Endothelial cell of umbilical vein (primary cell): ENCODE measurements around the gene WDR4.

Source experiments
- CTCF ChIP-seq, 2 donors: IDR thresholded peaks; 1 replicate in 1 of 2; 2 replicates in 1 of 2; pipeline ENCODE4 v1.5.1; 2011; ENCODE audit warnings: low read length in 2 of 2, mild to moderate bottlenecking in 2 of 2, moderate library complexity in 2 of 2, control low read depth in 1 of 2, inconsistent platforms in 1 of 2, low read depth in 1 of 2; ENCODE audit not compliant: insufficient read depth in 1 of 2; ENCODE audit errors: extremely low read depth in 1 of 2
- EZH2 ChIP-seq: IDR thresholded peaks from 2 replicates; pipeline ENCODE4 v1.6.1; 2012; ENCODE audit warnings: borderline replicate concordance, low read depth, mild to moderate bottlenecking, moderate library complexity, low read length, inconsistent platforms; ENCODE audit not compliant: severe bottlenecking
- FOS ChIP-seq: IDR thresholded peaks from 2 replicates; pipeline ENCODE4 v1.6.1; 2011; ENCODE audit warnings: mild to moderate bottlenecking, low read length, moderate library complexity, borderline replicate concordance; ENCODE audit not compliant: insufficient read depth
- GATA2 ChIP-seq: IDR thresholded peaks from 2 replicates; pipeline ENCODE4 v1.7.0; 2011; ENCODE audit warnings: low read depth, mild to moderate bottlenecking, moderate library complexity, mixed read lengths, low read length; ENCODE audit not compliant: insufficient read length, insufficient read depth
- JUN ChIP-seq: IDR thresholded peaks from 2 replicates; pipeline ENCODE4 v1.6.1; 2011; ENCODE audit warnings: borderline replicate concordance, low read depth; ENCODE audit not compliant: insufficient read length, insufficient read depth
- POLR2A ChIP-seq: IDR thresholded peaks from 2 replicates; pipeline ENCODE4 v1.6.1; 2012; ENCODE audit warnings: low read depth, mild to moderate bottlenecking, control low read depth, low read length
- POLR2AphosphoS5 ChIP-seq: IDR thresholded peaks from 2 replicates; pipeline ENCODE4 v1.6.1; 2012; ENCODE audit warnings: low read depth, mild to moderate bottlenecking, control low read depth, low read length, moderate library complexity; ENCODE audit not compliant: insufficient read depth
- TF ChIP-seq, protein P1 (sequence below): IDR thresholded peaks from 2 replicates; pipeline ENCODE4 v1.6.1; 2011; ENCODE audit not compliant: insufficient read depth, insufficient read length

- TF ChIP-seq JUN, result no peak
- TF ChIP-seq CTCF (IDR thresholded peaks at IDR 0.05; ENCODE audit: extremely low read depth in 1 of 2, insufficient read depth in 1 of 2, low read depth in 1 of 2, low read length in 2 of 2), result no peak
- TF ChIP-seq, protein P1, sequence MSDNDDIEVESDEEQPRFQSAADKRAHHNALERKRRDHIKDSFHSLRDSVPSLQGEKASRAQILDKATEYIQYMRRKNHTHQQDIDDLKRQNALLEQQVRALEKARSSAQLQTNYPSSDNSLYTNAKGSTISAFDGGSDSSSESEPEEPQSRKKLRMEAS, result no peak
- no peak for TF ChIP-seq POLR2A
- TF ChIP-seq EZH2, result no peak
- TF ChIP-seq POLR2AphosphoS5, result no peak
- no peak for TF ChIP-seq FOS
- TF ChIP-seq GATA2, result no peak
Observed at GRCh38 chr21:42857216-42857615, 22.1 kb downstream of the WDR4 start.
